Central memory CD4-positive, alpha-beta T cell (primary cell): ENCODE data around the gene PSMD9.

Experiments
- DNase-seq: peaks from one replicate; pipeline ENCODE4 v3.0.0; 2022

The PSMD9 gene

GRCh38 chr12:121957861-121958515 lies 69.4 kb downstream of the PSMD9 start:
- DNase-seq = no peak

- DNase-seq = no peak
These were observed 70.1 kb downstream of the PSMD9 start for GRCh38 chr12:121958541-121959240.

GRCh38 chr12:121960541-121960940 lies 72.0 kb downstream of the PSMD9 start:
- no peak for DNase-seq

- DNase-seq = no peak
These were observed 72.7 kb downstream of the PSMD9 start for GRCh38 chr12:121961195-121961879.

GRCh38 chr12:121963341-121964018 lies 74.9 kb downstream of the PSMD9 start:
- no peak for DNase-seq

- no peak for DNase-seq
These were observed 76.4 kb downstream of the PSMD9 start for GRCh38 chr12:121964813-121965643.

- DNase-seq = no peak
These were observed 78.4 kb downstream of the PSMD9 start for GRCh38 chr12:121966959-121967358.
